ENCODE results near the gene IGSF21.

DNA sequence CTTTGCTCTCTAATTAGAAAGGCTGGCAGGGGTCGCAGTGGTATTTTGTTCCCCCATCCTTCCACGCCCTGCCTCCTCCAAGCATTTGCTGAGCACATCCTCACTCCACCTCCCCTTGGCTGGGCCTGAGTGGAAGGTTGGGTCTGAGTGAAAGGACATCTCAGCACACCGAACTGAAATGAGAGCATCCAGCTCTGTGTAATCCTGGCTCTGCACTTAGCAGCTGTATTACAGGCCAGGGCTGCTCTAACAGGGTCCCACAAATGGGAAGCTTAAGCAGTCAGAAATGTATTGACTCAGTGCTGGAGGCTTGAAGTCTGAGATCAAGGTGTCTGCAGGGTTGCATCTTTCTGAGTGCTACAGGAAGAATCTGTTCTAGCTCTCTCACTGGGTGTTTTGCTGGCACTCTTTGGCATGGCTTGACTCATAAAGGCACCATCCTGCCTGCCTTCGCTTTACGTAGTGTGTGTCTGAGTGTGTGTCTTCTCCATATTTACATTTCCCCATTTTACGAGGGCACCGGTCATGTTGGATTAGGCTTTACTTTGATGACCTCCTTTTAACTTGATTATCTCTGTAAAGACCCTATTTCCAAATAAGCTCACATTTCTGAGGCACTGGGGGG, 48.5 kb upstream of the IGSF21 start:
- no peak for TF ChIP-seq CTCF (conservative IDR thresholded peaks at IDR 0.05; ENCODE audit: low read depth, low read length)
- TF ChIP-seq SMC3 (IDR thresholded peaks at IDR 0.05; ENCODE audit: low read depth, low read length): no peak
- no peak for TF ChIP-seq RFX5 (IDR thresholded peaks at IDR 0.05; ENCODE audit: low read depth, low read length)
- TF ChIP-seq POLR2A (IDR thresholded peaks at IDR 0.05; ENCODE audit: low read depth, low read length): no peak
- no peak for TF ChIP-seq MAFK (IDR thresholded peaks at IDR 0.05; ENCODE audit: low read depth, low read length)
- no peak for TF ChIP-seq BHLHE40 (IDR thresholded peaks at IDR 0.05; ENCODE audit: low read depth, low read length)
- no peak for TF ChIP-seq NFE2L2 (IDR thresholded peaks at IDR 0.05; ENCODE audit: low read depth, low read length)

All from IMR-90 (cell line).